Mesothelial cell of epicardium (in vitro differentiated cells): Measurements from ENCODE around the gene SYNDIG1. TPM values are rescaled to one million over a fixed set of nuclear protein-coding genes. Genes with fewer than 3 reads are reported as not detected.

Experiments
- DNase-seq, 2 experiments: peaks; one replicate each; pipeline ENCODE4 v3.0.0; 2021; ENCODE audit warnings: low spot score in 2 of 2; ENCODE audit not compliant: unreplicated experiment in 2 of 2
- H3K27ac Mint-ChIP-seq: 2 replicates; pipeline ENCODE4 v1.8.0; 2021; ENCODE audit warnings: mixed read lengths
- H3K27me3 Mint-ChIP-seq: 2 replicates; pipeline ENCODE4 v1.8.0; 2021; ENCODE audit warnings: low read depth, mixed read lengths
- H3K36me3 Mint-ChIP-seq: 2 replicates; pipeline ENCODE4 v1.8.0; 2021; ENCODE audit warnings: mixed read lengths
- H3K4me1 Mint-ChIP-seq: 2 replicates; pipeline ENCODE4 v1.8.0; 2021; ENCODE audit warnings: mixed read lengths
- H3K4me3 Mint-ChIP-seq: 2 replicates; pipeline ENCODE4 v1.8.0; 2021; ENCODE audit warnings: mild to moderate bottlenecking, moderate library complexity, mixed read lengths
- H3K9me3 Mint-ChIP-seq: 2 replicates; pipeline ENCODE4 v1.8.0; 2021; ENCODE audit warnings: mixed read lengths
- total RNA-seq: library from RNA; stranded (reverse); gene quantifications from 3 replicates; pipeline ENCODE4 v1.2.1, GENCODE V29; 2021
- TF ChIP-seq, protein P1 (sequence below): fragments of 200-600 bp; sonication (generic); IDR thresholded peaks from one replicate; pipeline ENCODE4 v1.5.0; 2021; ENCODE audit warnings: antibody characterized with exemption; ENCODE audit not compliant: unreplicated experiment

Gene SYNDIG1
- total RNA-seq, 1 donor from 2014 or later: 0.80 TPM

DNA sequence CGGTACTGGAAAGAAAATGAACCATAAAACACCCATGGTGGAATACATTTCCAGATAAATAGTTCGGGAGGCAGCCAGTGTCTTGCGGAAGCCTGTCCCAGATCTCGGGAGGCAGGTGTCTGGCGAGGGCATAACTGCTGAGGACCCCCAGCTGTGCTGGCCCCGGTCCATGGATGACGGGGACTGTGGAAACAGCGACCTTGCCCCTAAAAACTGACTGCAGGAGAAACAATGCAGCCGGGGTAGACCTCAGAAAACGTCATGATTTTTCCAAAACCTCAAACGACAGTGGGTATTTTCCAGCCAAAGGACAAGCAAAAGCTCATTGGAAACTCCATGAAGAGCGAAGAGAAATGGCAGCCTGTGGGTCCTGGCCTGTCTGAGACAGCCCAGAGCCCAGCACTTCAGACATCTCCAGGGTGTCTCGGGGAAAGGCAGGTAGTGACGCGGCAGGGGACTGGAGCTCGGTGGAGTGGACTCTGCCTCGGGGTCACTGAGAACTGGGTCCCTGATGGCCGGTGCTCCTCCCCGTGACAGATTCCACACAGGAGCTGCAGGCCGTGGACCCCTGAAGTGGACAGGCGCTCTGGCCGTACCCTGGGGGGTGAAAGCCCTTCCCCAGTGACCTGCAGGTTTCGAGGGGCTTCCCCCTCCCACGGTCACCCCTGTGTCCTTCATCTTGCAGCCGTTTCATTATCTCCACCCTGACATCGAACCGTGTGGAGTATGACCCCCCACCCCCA, 188.6 kb downstream of the SYNDIG1 start:
- no peaks in the 10 kb centered on the region for H3K36me3 Mint-ChIP-seq
- no peak overlapping the region for H3K4me3 Mint-ChIP-seq
- no peak overlapping the region for H3K27ac Mint-ChIP-seq
- no peak for DNase-seq
- peaks cover 5% of the 10 kb centered on the region for H3K27me3 Mint-ChIP-seq
- TF ChIP-seq, protein P1, sequence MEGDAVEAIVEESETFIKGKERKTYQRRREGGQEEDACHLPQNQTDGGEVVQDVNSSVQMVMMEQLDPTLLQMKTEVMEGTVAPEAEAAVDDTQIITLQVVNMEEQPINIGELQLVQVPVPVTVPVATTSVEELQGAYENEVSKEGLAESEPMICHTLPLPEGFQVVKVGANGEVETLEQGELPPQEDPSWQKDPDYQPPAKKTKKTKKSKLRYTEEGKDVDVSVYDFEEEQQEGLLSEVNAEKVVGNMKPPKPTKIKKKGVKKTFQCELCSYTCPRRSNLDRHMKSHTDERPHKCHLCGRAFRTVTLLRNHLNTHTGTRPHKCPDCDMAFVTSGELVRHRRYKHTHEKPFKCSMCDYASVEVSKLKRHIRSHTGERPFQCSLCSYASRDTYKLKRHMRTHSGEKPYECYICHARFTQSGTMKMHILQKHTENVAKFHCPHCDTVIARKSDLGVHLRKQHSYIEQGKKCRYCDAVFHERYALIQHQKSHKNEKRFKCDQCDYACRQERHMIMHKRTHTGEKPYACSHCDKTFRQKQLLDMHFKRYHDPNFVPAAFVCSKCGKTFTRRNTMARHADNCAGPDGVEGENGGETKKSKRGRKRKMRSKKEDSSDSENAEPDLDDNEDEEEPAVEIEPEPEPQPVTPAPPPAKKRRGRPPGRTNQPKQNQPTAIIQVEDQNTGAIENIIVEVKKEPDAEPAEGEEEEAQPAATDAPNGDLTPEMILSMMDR: no peak
- H3K9me3 Mint-ChIP-seq: no peaks in the 10 kb centered on the region
- H3K4me1 Mint-ChIP-seq: no peaks in the 10 kb centered on the region

DNA sequence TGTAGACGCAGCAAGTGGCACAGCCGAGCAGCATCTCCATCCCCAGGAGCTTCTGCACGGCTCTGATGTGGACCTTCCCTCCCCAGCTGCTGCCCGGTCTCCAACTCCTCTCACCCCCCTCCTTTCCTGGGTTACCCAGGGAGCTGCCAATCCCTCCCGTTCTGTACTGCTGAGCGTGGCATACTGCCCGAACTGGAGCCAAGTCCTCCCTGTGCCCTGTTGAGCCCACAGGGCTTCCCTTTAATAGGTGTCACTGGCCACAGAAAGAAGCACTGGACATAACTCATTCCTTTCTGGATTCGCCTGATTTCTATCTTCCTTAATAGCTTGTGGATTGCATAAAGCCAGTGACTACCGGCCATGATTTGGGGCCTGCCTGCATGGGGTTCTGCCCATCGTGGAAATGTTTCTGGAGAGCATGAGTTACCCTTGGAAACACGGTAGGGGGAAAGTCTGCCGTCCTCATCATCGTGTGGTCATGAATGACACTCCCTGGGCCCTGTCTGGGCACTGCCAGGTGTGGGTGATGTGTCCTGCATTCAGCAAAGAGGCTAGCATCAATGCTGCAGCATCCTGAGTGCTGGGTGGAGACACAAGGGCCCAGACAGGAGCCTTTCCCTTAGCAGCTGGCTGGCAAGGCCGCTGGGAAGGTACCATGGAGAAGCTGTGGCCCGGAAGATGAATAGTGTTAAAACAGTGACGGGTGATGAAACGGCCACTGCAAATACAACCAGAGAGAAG, 189.7 kb downstream of the SYNDIG1 start:
- no peak for DNase-seq
- TF ChIP-seq, protein P1: no peak
- Mint-ChIP-seq H3K4me3 (no peak overlapping the region), H3K36me3 (no peaks in the 10 kb centered on the region), H3K27me3 (peaks cover 5% of the 10 kb centered on the region), H3K27ac (no peak overlapping the region), H3K9me3 (no peaks in the 10 kb centered on the region), H3K4me1 (no peaks in the 10 kb centered on the region)

DNA sequence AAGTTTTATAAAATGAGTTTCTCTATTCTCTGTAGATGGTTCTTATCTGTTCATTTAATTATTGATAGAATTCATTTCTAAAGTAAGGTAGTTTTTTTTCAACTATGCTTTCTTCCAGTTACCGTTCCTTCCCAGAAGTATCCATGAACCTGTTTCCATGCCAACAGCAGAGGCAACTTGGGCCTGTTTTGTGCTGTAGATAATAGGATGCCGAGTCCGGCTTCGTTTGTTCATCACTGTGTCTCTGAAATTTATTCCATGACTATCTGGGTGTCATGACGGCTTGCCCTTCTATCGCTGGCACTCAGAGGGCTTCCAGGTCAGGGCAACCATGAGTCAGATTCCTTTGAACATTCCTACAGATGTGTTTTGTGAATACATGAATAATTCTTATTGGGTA, 190.4 kb downstream of the SYNDIG1 start:
- Mint-ChIP-seq H3K4me3 (no peak overlapping the region), H3K27me3 (peaks cover 7% of the 10 kb centered on the region), H3K36me3 (no peaks in the 10 kb centered on the region), H3K27ac (no peak overlapping the region), H3K9me3 (no peaks in the 10 kb centered on the region), H3K4me1 (no peaks in the 10 kb centered on the region)
- DNase-seq: no peak
- TF ChIP-seq, protein P1: no peak

DNA sequence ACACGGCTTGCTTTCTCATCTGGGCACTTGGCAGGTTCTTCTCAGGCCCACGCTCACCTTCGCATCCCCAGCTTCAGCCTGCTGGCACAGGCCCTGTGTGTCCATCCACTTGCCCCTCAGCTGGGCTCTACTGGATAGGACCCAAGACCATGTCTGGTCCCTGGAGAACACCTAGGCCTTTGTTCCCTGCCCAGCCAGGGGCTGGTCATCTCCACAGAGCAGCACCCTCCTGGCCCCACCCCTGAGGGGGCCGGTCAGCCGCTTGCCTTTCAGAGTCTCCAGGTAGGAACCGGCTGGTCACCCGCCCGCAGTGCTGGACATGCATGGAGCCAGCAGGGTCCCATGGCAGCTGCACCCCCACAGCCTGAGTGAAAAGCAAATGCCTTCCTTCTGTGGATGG, 191.2 kb downstream of the SYNDIG1 start:
- H3K27me3 Mint-ChIP-seq: peaks cover 9% of the 10 kb centered on the region
- no peak for DNase-seq
- H3K27ac Mint-ChIP-seq: no peak overlapping the region
- H3K4me3 Mint-ChIP-seq: no peak overlapping the region
- no peaks in the 10 kb centered on the region for H3K36me3 Mint-ChIP-seq
- no peaks in the 10 kb centered on the region for H3K9me3 Mint-ChIP-seq
- TF ChIP-seq, protein P1: no peak
- H3K4me1 Mint-ChIP-seq: no peaks in the 10 kb centered on the region

GRCh38 chr20:24661255-24661654, 191.8 kb downstream of the SYNDIG1 start:
- Mint-ChIP-seq H3K27me3 (peaks cover 9% of the 10 kb centered on the region), H3K36me3 (no peaks in the 10 kb centered on the region), H3K27ac (no peak overlapping the region), H3K9me3 (no peaks in the 10 kb centered on the region), H3K4me3 (no peak overlapping the region), H3K4me1 (no peaks in the 10 kb centered on the region)
- no peak for DNase-seq
- TF ChIP-seq, protein P1: no peak
